D341Med (cell line): ENCODE data around the gene TEAD1.

Experiments used
- DNase-seq: peaks from one replicate; pipeline ENCODE4 v3.0.0; 2012; ENCODE audit warnings: low spot score

Gene TEAD1

GRCh38 chr11:12673924-12674570, at the start of gene TEAD1:
TEAD1 (plus strand) TSS chr11:12674421.
- peak; percentile 99 for DNase-seq

DNA sequence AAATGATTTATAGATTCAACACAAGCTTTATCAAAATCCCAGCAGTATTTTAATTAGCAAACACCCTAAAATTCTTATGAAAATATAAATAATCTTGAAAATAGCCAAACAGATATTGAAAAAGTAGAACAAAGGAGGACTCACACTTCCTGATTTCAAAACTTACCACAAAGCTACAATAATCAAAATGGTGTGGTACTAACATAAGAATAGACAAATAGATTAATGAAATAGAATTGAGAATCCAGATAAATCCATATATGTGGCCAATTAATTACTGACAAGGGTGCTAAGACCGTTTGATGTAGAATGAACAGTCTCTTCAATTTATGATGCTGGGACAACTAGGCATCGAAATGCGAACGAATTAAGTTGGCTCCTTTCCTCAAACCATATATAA, 49.6 kb upstream of the TEAD1 start:
- no peak for DNase-seq

- DNase-seq: no peak
These were observed 48.7 kb upstream of the TEAD1 start for GRCh38 chr11:12625438-12626071.

DNA sequence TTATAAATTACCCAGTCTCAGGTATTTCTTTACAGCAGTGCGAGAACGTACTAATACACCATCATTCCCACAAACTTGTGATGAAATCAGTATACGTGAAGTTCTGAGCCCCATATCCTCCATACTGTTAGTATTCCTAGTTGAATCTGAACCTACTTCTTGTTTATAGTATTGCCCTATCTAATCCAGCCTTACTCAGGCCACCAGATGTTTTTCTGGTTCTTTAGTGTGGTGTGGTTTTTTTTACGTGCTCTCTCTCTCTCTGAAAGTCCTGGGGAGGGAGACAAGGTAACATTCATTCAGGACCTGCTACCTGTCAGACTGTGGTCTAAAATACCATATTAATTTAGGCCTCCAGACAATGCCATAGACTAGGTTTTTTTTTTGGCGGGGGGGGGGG, 47.6 kb upstream of the TEAD1 start:
- DNase-seq: no peak

- no peak for DNase-seq
These were observed 45.9 kb upstream of the TEAD1 start for GRCh38 chr11:12628314-12628713.

GRCh38 chr11:12629601-12630313, 44.5 kb upstream of the TEAD1 start:
- DNase-seq: no peak

DNA sequence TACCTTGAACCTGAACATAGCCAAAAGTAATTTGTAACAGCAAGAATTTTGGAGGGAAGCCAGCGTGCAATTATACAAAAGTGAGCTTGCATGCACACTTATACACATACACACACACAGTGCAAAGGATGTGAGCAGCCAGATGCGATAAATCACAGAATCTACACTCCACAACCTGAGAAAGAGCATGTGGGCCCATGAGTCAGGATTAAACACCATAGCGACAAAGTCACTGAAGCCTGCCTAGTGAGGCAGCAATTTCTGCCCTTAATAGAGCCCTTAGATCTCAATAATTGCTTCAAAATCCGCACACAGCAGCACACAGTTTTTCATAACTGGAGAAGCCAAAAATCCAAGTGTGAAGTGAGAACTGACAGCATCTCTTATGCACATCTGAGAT, 42.6 kb upstream of the TEAD1 start:
- peak; percentile 49 for DNase-seq

DNA sequence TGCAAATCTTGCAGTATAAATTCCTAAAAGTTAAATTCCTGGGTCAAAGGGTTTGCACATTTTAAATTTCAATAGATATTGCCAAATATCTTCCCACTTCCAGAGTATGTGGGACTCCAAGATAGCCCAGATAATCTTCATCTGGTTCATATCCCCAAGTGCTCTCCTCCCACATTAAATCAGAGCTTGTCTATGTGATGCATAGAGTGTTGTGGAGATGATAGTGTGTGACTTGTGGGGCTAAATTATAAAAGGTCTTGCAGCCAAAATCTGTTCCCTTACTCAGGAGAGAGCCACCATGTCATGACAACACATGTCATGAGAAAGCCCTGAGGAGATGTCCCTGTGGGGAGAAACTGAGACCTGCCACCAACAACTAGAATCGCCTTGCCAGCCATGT, 39.9 kb upstream of the TEAD1 start:
- DNase-seq: no peak

GRCh38 chr11:12636871-12637410, 37.3 kb upstream of the TEAD1 start:
- no peak for DNase-seq

DNA sequence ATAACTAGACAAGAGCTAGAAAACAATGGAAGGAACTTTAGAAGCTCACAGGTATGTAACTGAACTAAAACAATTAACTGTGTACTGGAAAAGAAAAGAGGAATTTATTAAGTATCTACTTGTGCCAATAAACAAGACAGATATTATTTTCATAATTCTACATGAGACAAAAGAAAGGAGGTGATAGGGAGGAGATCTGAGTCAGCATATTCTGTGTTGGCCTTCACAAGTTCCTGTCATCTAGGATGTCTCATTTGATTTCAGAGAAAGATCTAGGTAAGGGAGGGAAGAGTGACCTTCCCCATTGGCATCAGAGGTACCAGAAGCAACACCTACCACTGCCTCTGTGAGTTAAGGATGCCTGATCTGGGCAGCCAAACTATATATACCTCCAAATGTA, 34.8 kb upstream of the TEAD1 start:
- DNase-seq: no peak

DNA sequence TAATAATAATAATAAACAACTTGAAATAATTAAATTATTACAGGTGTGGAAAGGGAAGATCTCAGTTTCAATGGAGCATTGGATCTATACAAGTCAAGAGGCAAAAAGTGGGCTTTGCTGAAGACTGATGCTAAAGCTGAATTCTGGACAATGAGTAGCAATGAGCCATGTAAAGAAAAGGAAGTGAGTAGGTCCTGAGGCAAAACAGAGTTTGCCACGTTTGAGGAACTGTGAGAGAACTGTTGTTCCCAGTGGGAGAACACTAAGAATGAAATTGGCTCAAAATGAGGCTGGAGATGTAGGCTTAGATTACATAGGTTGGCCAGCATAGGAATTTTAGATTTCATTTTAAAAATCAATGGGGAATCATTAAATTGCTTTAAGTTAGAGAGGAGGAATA, 33.9 kb upstream of the TEAD1 start:
- DNase-seq: no peak

GRCh38 chr11:12640926-12641849, 33.0 kb upstream of the TEAD1 start:
- peak; percentile 31 for DNase-seq

GRCh38 chr11:12642040-12642439, 32.2 kb upstream of the TEAD1 start:
- DNase-seq: no peak

DNA sequence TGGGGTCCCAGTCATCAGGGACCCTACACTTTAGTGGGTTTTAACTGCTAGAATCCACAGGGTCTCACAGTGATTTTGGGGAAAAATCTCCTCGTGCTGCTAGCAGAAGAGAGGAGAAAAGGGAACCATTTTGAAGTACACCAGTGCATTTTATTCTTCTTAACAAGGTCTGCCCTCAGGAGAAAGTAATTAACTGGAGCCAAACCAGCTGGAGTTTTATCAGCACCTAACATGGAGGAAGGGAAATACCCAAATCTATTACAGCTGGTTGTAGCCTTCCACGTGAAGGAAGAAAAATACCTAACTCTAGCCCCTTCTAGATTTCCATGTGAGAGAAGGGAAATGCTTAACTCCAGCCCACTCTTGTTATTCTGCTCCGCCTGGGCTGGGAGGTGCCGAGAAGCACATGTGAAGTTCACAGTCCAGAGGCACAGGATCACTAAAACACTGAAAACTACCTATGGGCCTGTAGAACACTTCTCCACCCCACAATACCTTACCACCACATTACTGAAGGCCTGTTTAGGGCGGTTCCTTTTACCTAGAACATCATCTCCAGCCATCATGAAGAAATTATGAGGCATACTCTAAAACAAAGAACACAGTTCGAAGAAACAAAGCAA, 31.3 kb upstream of the TEAD1 start:
- DNase-seq: no peak

DNA sequence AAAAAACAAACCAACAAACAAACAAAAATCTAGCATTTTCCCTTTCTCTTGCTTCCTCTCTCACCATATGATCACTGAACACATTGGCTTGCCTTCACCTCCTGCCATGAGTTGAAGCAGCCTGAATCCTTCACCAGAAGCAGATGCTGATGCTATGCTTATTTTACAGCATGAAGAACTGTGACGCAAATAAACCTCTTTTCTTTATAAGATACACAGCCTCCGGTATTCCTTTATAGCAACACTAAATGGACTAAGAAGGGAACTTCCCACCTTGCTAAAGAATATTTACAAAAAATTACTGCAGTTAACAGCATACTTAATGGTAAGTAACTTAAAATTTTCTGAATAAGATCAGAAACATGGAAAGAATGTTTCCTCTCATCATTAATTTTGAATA, 27.7 kb upstream of the TEAD1 start:
- DNase-seq: no peak

- DNase-seq: no peak
These were observed 20.5 kb upstream of the TEAD1 start for GRCh38 chr11:12653729-12654128.

DNA sequence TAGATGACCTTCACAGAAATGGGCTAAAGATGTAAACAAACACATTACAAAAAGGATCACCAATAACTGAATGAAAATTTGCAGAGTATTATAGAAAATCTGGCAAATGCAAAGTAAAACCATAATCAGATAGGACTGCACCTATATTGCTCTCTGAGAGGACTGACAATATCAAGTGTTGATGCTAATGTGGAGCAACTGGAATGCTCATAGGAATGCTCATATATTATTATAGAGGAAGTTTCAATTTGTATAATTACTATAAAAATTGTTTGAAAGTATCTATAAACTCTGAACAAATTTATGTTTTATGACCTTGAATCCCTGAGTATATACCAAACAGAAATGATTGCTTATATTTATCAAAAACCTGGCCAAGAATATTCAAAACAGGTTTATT, 18.4 kb upstream of the TEAD1 start:
- DNase-seq: no peak

GRCh38 chr11:12657336-12657735, 16.9 kb upstream of the TEAD1 start:
- DNase-seq: no peak

DNA sequence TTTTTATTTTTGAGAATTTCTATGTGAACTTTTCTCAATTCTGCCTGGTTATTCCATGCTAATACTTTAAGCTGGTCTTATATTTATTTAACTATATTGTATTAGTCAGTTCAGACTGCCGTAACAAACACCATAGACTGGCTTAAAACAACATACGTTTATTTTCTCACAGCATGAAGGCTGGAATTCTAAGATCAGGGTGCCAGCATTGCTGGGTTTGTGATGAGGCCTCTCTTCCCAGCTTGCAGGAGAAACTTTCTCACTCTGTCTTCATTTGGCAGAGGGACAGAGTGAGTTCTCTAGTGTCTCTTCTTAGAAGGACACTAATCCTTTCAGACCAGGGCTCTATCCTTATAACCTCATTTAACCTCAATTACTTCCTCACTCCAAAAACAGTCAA, 16.2 kb upstream of the TEAD1 start:
- no peak for DNase-seq

- DNase-seq: no peak
These were observed 12.0 kb upstream of the TEAD1 start for GRCh38 chr11:12662101-12662689.

DNA sequence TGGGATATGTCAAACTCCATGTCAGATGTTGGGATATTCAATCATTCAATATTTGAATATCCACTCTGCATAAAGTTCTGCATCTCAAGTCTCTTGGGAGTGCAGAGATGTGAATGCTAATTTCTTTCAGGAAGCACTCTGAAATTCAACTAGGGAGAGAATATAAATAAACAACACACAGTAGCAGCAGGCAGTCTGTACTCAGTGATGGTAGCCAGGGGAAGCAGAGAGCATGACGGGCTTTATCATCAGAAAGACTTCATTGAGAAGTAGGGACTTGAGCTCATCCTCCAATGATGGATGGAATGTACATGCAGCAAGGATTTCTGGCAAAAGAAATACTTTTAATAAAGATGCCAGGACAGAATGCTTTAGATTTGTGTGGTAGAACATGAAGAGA, 9.8 kb upstream of the TEAD1 start:
- no peak for DNase-seq
